ENCODE results near the gene TEX2. TPM values are rescaled to one million over a fixed set of nuclear protein-coding genes. Genes with fewer than 3 reads are reported as not detected.
"Not testable (repeated sequence)": the region's sequence is repeated elsewhere in the genome, so short reads cannot be mapped to it uniquely, and the experiment has no call there.

TEX2 gene
- polyA plus RNA-seq, 1 donor (not counting 4 experiments of a cell fraction or from before 2014, with no cell fraction given) = 44.4 TPM

GRCh38 chr17:64223283-64223682, 39.8 kb downstream of the TEX2 start:
- H3K4me1 ChIP-seq (ENCODE audit: control insufficient read depth, extremely low read depth, insufficient read depth, low read length) = no peaks in the 10 kb centered on the region
- no peaks in the 10 kb centered on the region for H3K36me3 ChIP-seq (ENCODE audit: control insufficient read depth in 2 of 2, extremely low read depth in 1 of 2, insufficient read depth in 2 of 2, low read length in 2 of 2)
- dilution Hi-C loops (cut with MboI; ENCODE audit: extremely low pct_ligation_motif_present, low sequenced_read_pairs) = no loop called here
- no peaks in the 10 kb centered on the region for H4K20me1 ChIP-seq (ENCODE audit: control insufficient read depth, extremely low read depth, insufficient read depth, low read length)
- TF ChIP-seq CTCF (optimal IDR thresholded peaks at IDR 0.05 in 1 of 3, IDR thresholded peaks at IDR 0.05 in 1 of 3, conservative IDR thresholded peaks at IDR 0.05 in 1 of 3; ENCODE audit: extremely low read depth in 1 of 3, insufficient read depth in 2 of 3, low read length in 3 of 3) (no peak), EZH2 (IDR thresholded peaks at IDR 0.05; ENCODE audit: low read length) (no peak)
- H3K4me2 ChIP-seq (ENCODE audit: control insufficient read depth, extremely low read depth, insufficient read depth, low read depth, low read length) = no peak overlapping the region
- no peaks in the 10 kb centered on the region for H3K9me3 ChIP-seq (ENCODE audit: control insufficient read depth, low read depth, low read length)
- no peaks in the 10 kb centered on the region for H3K9me1 ChIP-seq (ENCODE audit: control insufficient read depth, extremely low read depth, insufficient read depth, low read length)
- DNase-seq (ENCODE audit: low read depth, low spot score) = no peak
- H3K27ac ChIP-seq (ENCODE audit: control insufficient read depth, insufficient read depth, low read length) = no peak overlapping the region
- H2AFZ ChIP-seq (ENCODE audit: control insufficient read depth, low read length) = no peak overlapping the region
- no peaks in the 10 kb centered on the region for H3K27me3 ChIP-seq (ENCODE audit: control insufficient read depth, extremely low read depth, insufficient read depth, low read length)
- H3K9ac ChIP-seq (ENCODE audit: control insufficient read depth, extremely low read depth, insufficient read depth, low read length) = no peak overlapping the region
- no peak for FAIRE-seq
- peaks cover 51% of the 10 kb centered on the region for H3K79me2 ChIP-seq (ENCODE audit: control insufficient read depth, insufficient read depth, low read length)
- no peak overlapping the region for H3K4me3 ChIP-seq (ENCODE audit: control insufficient read depth in 2 of 3, extremely low read depth in 1 of 3, insufficient read depth in 2 of 3, low read depth in 1 of 3, low read length in 3 of 3)

- Histone ChIP-seq H3K27ac (ENCODE audit: control insufficient read depth, insufficient read depth, low read length) (no peak overlapping the region), H3K9ac (ENCODE audit: control insufficient read depth, extremely low read depth, insufficient read depth, low read length) (no peak overlapping the region), H3K9me1 (ENCODE audit: control insufficient read depth, extremely low read depth, insufficient read depth, low read length) (no peaks in the 10 kb centered on the region), H3K4me3 (ENCODE audit: control insufficient read depth in 2 of 3, extremely low read depth in 1 of 3, insufficient read depth in 2 of 3, low read depth in 1 of 3, low read length in 3 of 3) (no peak overlapping the region), H3K9me3 (ENCODE audit: control insufficient read depth, low read depth, low read length) (no peaks in the 10 kb centered on the region), H3K79me2 (ENCODE audit: control insufficient read depth, insufficient read depth, low read length) (peaks cover 60% of the 10 kb centered on the region), H3K4me2 (ENCODE audit: control insufficient read depth, extremely low read depth, insufficient read depth, low read depth, low read length) (no peak overlapping the region), H4K20me1 (ENCODE audit: control insufficient read depth, extremely low read depth, insufficient read depth, low read length) (no peaks in the 10 kb centered on the region), H2AFZ (ENCODE audit: control insufficient read depth, low read length) (no peak overlapping the region), H3K4me1 (ENCODE audit: control insufficient read depth, extremely low read depth, insufficient read depth, low read length) (peaks cover 4% of the 10 kb centered on the region), H3K36me3 (ENCODE audit: control insufficient read depth in 2 of 2, extremely low read depth in 1 of 2, insufficient read depth in 2 of 2, low read length in 2 of 2) (peaks cover 0 to 2% of the 10 kb centered on the region in 2 experiments), H3K27me3 (ENCODE audit: control insufficient read depth, extremely low read depth, insufficient read depth, low read length) (no peaks in the 10 kb centered on the region)
- no peak for FAIRE-seq
- no peak for DNase-seq (ENCODE audit: low read depth, low spot score)
- dilution Hi-C loops (cut with MboI; ENCODE audit: extremely low pct_ligation_motif_present, low sequenced_read_pairs) = no loop called here
- TF ChIP-seq CTCF (optimal IDR thresholded peaks at IDR 0.05 in 1 of 3, IDR thresholded peaks at IDR 0.05 in 1 of 3, conservative IDR thresholded peaks at IDR 0.05 in 1 of 3; ENCODE audit: extremely low read depth in 1 of 3, insufficient read depth in 2 of 3, low read length in 3 of 3) (no peak), EZH2 (IDR thresholded peaks at IDR 0.05; ENCODE audit: low read length) (no peak)
Observed at GRCh38 chr17:64221679-64222078, 41.4 kb downstream of the TEX2 start.

- H3K9me1 ChIP-seq (ENCODE audit: control insufficient read depth, extremely low read depth, insufficient read depth, low read length); H3K27me3 ChIP-seq (ENCODE audit: control insufficient read depth, extremely low read depth, insufficient read depth, low read length); H2AFZ ChIP-seq (ENCODE audit: control insufficient read depth, low read length); H3K4me3 ChIP-seq (ENCODE audit: control insufficient read depth in 2 of 3, extremely low read depth in 1 of 3, insufficient read depth in 2 of 3, low read depth in 1 of 3, low read length in 3 of 3); H3K4me2 ChIP-seq (ENCODE audit: control insufficient read depth, extremely low read depth, insufficient read depth, low read depth, low read length); H3K9ac ChIP-seq (ENCODE audit: control insufficient read depth, extremely low read depth, insufficient read depth, low read length); FAIRE-seq; H4K20me1 ChIP-seq (ENCODE audit: control insufficient read depth, extremely low read depth, insufficient read depth, low read length); H3K4me1 ChIP-seq (ENCODE audit: control insufficient read depth, extremely low read depth, insufficient read depth, low read length); H3K36me3 ChIP-seq (ENCODE audit: control insufficient read depth in 2 of 2, extremely low read depth in 1 of 2, insufficient read depth in 2 of 2, low read length in 2 of 2); H3K27ac ChIP-seq (ENCODE audit: control insufficient read depth, insufficient read depth, low read length); H3K9me3 ChIP-seq (ENCODE audit: control insufficient read depth, low read depth, low read length); DNase-seq (ENCODE audit: low read depth, low spot score); dilution Hi-C loops (cut with MboI; ENCODE audit: extremely low pct_ligation_motif_present, low sequenced_read_pairs): not testable (repeated sequence)
- peaks cover 56% of the 10 kb centered on the region for H3K79me2 ChIP-seq (ENCODE audit: control insufficient read depth, insufficient read depth, low read length)
Observed at GRCh38 chr17:64220604-64221003, 42.5 kb downstream of the TEX2 start.

All from keratinocyte (primary cell).